Effector memory CD4-positive, alpha-beta T cell (primary cell): ENCODE results near the gene MAST2.

ENCODE experiments used
- DNase-seq, 3 donors: peaks; one replicate each; pipeline ENCODE4 v3.0.0-alpha.2; 2020
- H3K27ac ChIP-seq: 2 replicates; pipeline ENCODE4 v1.7.0; 2013; ENCODE audit warnings: mild to moderate bottlenecking, low read length, moderate library complexity; ENCODE audit not compliant: insufficient read depth, poor library complexity, severe bottlenecking
- H3K27me3 ChIP-seq: replicated peaks from 2 replicates; pipeline ENCODE4 v1.7.0; 2013; ENCODE audit warnings: mild to moderate bottlenecking, low read length; ENCODE audit not compliant: insufficient read depth, control insufficient read depth, poor library complexity, severe bottlenecking
- H3K36me3 ChIP-seq: 2 replicates; pipeline ENCODE4 v1.7.0; 2013; ENCODE audit warnings: mild to moderate bottlenecking, low read length, moderate library complexity; ENCODE audit not compliant: control insufficient read depth, insufficient read depth
- H3K4me1 ChIP-seq: 2 replicates; pipeline ENCODE4 v1.7.0; 2013; ENCODE audit warnings: low read length, mild to moderate bottlenecking; ENCODE audit not compliant: control insufficient read depth, insufficient read depth, poor library complexity, severe bottlenecking
- H3K4me3 ChIP-seq: 2 replicates; pipeline ENCODE4 v1.7.0; 2013; ENCODE audit warnings: low read length, low read depth, mild to moderate bottlenecking; ENCODE audit not compliant: insufficient read depth, poor library complexity, severe bottlenecking
- H3K9me3 ChIP-seq: 2 replicates; pipeline ENCODE4 v1.7.0; 2013; ENCODE audit warnings: mild to moderate bottlenecking, low read length, moderate library complexity; ENCODE audit not compliant: control insufficient read depth

MAST2 gene

DNA sequence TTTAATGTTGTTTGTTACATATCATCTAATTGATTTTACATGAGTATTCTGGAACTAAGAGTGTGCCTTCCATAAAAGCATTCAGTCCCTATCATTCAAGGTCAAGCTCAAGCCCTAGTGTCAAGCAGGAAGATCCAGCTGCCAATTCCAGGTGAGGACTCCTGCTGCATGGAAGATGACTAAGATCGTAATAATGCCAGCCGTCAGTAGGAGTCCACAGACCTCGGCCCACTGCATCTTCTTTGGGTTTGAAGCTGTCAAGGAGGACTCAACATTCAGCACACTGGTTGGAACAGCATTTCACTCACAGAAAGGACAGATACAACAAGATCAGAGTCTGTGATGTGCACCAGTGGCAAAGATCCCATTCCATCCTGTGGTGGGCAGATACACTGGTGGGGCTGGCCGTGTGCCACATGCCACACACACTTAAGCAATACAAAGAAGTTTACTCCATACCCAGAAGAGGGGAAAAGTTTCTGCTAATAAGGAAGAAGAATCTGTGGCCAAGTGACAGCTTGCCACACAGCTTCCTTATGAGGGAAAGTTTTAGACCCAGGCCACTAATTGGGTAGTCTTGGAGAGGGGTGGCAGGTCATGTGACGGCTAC is 168.6 kb downstream of the MAST2 start:
- Histone ChIP-seq H3K4me3 (no peak overlapping the region), H3K36me3 (no peaks in the 10 kb centered on the region), H3K27me3 (no peaks in the 10 kb centered on the region), H3K4me1 (no peaks in the 10 kb centered on the region), H3K27ac (no peak overlapping the region), H3K9me3 (no peaks in the 10 kb centered on the region)
- no peak for DNase-seq

DNA sequence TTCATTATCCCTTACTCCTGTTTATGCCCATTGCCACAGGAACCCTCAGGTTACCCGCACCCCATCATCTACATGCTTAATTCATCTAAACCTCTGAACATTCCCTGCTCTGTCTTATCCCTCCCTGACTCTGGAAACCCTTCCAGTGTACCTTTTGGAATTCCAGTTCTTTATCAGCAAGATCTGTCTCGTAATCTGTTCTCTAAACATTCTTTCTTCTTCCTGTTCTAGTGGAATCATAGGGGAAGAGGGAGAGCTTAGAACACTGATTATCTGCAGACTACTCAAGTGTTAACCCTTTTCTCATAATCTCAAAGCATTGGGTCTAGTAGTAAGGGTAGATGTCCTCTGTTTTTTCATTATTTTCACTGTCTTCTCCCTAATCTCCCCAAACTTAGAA is 169.2 kb downstream of the MAST2 start:
- Histone ChIP-seq H3K4me1 (no peaks in the 10 kb centered on the region), H3K27ac (no peak overlapping the region), H3K9me3 (no peaks in the 10 kb centered on the region), H3K36me3 (no peaks in the 10 kb centered on the region), H3K27me3 (no peaks in the 10 kb centered on the region), H3K4me3 (no peak overlapping the region)
- no peak for DNase-seq

DNA sequence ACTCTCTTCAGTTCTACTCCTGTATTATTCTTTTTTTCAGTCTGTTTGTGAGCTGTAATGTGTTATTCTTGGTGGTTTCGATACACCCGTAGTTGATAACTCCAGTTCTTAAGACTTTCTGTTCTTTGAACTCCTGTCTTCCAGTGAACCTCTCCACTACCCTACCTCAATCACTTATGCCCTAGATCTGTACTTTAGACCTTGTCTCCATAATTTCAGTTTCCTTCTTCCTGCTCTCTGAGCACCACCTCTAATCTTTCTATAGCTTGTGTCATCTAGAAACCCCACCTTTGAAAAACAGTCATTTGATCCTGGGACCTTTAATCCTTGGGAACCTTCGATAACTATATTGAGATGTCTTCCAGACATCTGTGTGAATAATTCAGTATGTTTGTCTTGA is 169.7 kb downstream of the MAST2 start:
- Histone ChIP-seq H3K9me3 (no peaks in the 10 kb centered on the region), H3K4me1 (no peaks in the 10 kb centered on the region), H3K4me3 (no peak overlapping the region), H3K36me3 (no peaks in the 10 kb centered on the region), H3K27me3 (no peaks in the 10 kb centered on the region), H3K27ac (no peak overlapping the region)
- DNase-seq: no peak

DNA sequence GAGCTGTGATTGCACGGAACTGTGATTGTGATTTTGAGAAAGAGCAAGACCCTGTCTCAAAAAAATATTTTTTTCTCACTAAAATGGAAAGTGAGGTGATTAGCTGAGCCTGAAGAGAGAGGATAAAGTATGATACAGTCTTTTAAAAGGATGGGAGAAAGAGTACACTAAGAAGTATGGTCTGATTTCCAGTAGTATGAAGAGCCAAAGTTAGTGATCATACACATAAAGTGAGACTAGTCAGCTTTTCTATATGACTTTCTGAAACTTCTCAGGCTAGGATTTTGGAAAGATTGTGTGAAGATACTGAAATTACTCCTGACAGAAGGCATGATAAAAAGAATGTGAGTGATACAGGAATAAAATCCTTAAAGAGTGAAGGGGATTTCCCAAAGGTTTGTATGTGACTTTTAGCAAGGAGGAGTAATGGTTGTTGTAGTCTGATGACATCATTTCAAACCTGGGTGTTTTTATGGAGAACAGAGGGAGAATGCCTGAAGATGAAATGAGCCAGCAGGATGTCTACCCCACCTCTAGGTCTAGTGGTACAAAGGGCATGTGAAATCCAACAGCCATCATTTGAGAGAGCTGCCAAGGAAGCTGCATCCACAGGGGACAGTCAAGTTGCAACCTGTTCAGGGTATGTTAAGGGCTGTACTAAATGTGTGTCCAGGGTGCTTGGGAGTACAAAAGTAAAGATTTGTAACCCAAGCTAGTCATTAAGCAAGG is 171.3 kb downstream of the MAST2 start:
- Histone ChIP-seq H3K4me1 (no peaks in the 10 kb centered on the region), H3K9me3 (no peaks in the 10 kb centered on the region), H3K27me3 (no peaks in the 10 kb centered on the region), H3K4me3 (no peak overlapping the region), H3K27ac (no peak overlapping the region), H3K36me3 (no peaks in the 10 kb centered on the region)
- no peak for DNase-seq

DNA sequence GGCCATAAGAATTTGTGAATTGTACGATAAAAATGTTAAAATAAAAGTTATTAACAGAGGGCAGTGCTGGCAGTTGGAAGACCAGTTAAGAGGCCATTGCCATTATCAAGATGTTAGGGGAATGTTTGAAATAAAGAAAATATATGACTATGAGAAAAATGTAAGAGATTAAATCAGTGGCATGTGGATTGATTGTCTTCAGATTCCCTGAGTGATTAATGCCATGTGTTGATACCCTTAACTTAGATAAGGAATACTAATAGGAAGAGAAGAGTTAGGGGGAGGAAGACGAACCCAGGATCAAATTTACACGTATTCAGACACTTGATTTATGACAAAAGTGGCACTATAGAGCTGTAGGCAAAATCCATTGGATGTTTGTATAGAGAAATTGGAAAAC is 173.2 kb downstream of the MAST2 start:
- DNase-seq: no peak
- no peaks in the 10 kb centered on the region for H3K27me3 ChIP-seq
- H3K4me3 ChIP-seq: no peak overlapping the region
- H3K27ac ChIP-seq: no peak overlapping the region
- no peaks in the 10 kb centered on the region for H3K9me3 ChIP-seq
- no peaks in the 10 kb centered on the region for H3K36me3 ChIP-seq
- no peaks in the 10 kb centered on the region for H3K4me1 ChIP-seq

DNA sequence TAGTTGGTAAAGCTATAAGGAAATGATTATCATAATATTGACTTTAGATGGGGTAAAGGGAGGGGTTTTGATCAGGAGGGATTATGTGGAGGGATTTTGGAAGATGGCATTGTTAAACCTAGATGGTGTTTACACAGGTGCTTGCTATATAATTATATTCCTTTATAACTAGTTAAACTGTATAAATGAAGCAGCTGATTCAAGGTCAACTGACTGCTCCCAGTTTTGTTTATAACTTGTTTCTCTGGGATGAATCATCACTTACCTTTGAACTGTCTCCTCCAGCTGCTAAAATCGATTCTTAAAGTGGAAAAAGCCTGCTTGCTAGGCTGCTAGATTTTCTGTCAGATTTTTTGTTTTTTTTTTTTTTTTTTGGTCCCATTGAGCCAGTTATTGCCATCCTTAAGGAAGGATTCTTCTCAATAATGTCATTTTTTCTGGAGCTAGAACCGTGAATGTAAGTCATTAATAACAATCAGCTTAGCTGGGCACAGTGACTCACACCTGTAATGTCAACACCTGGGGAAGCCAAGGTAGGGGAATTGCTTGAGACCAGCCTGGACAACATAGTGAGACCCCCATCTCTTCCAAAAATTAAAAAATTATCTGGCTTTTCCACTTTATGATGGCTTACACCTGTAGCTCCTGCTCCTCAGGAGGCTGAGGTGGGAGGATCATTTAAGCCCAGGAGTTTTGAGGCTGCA is 175.8 kb downstream of the MAST2 start:
- DNase-seq: no peak
- Histone ChIP-seq H3K36me3 (no peaks in the 10 kb centered on the region), H3K9me3 (no peaks in the 10 kb centered on the region), H3K4me3 (no peak overlapping the region), H3K27ac (no peak overlapping the region), H3K27me3 (no peaks in the 10 kb centered on the region), H3K4me1 (no peaks in the 10 kb centered on the region)

DNA sequence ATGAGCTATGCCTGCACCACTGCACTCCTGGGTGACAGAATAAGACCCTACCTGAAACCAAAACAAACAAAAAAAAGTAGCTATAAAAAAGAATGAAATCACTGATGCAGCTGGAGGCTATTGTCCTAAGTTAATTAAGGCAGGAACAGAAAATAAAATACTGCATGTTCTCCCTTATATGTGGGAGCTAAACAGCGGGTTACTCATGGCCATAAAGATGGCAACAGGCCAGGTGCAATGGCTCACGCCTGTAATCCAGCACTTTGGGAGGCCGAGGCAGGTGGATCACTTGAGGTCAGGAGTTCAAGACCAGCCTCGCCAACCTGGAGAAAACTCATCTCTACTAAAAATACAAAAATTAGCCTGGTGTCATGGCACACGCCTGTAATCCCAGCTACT is 176.4 kb downstream of the MAST2 start:
- Histone ChIP-seq H3K9me3 (no peaks in the 10 kb centered on the region), H3K4me1 (no peaks in the 10 kb centered on the region), H3K4me3 (no peak overlapping the region), H3K27ac (no peak overlapping the region), H3K36me3 (no peaks in the 10 kb centered on the region), H3K27me3 (no peaks in the 10 kb centered on the region)
- no peak for DNase-seq

DNA sequence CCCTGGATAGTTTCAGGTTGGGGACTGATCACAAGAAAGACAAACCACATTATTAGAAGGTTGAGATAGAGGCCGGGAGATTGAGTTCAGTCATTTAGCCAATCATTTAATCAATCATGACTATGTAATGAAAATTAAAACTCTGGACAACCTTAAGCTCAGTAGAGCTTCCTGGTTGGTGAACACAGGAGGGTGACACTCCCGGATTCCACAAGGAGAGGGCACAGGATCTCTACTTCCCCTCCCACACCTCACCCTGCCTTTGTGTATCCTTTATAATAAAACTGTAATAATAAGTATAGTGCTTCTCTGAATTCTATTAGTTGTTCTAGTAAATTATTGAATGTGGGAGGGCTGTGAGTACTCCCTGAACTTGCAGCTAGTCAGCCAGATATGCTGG is 178.9 kb downstream of the MAST2 start:
- Histone ChIP-seq H3K9me3 (no peaks in the 10 kb centered on the region), H3K4me3 (no peak overlapping the region), H3K27me3 (no peaks in the 10 kb centered on the region), H3K4me1 (no peaks in the 10 kb centered on the region), H3K27ac (no peak overlapping the region), H3K36me3 (no peaks in the 10 kb centered on the region)
- DNase-seq: no peak

DNA sequence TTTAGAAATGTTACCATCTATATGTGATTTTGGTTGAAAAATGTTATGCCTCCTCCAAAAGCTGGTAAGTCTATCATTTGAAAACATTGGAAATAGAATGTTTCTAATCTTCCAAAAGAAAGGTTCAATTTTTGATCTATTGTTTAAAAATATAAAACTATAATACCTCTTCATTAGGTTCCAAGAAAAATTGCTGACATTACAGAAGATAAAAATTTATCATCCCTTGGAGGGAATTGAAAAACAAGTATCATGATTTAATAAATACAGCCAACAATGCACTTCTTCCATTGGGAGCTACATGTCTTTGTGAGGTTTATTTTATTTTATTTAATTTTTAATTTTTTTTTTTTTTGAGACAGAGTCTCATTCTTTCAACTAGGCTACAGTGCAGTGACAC is 180.6 kb downstream of the MAST2 start:
- no peak for DNase-seq
- no peak overlapping the region for H3K4me3 ChIP-seq

DNA sequence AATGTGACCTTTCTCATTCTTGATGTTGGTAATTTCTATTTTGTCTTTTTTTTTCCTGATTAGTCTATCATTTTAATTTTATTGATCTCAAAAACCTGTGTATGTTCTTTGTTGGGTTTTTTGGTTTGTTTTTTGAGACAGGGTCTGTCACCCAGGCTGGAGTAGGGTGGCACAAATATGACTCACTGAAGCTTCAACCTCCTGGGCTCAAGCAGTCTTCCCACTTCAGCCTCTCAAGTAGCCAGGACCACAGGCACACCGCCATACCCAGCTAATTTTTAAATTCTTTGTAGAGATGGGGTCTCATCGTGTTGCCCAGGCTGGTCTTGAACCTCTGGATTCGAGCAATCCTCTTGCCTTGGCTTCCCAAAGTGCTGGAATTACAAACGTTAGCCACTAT is 183.8 kb downstream of the MAST2 start:
- no peaks in the 10 kb centered on the region for H3K36me3 ChIP-seq
- no peaks in the 10 kb centered on the region for H3K9me3 ChIP-seq
- no peak overlapping the region for H3K27ac ChIP-seq
- no peaks in the 10 kb centered on the region for H3K4me1 ChIP-seq
- no peaks in the 10 kb centered on the region for H3K27me3 ChIP-seq
- DNase-seq: no peak
- no peak overlapping the region for H3K4me3 ChIP-seq

More for the DNA sequence above, 180.6 kb downstream of the MAST2 start:
- Histone ChIP-seq H3K27ac (no peak overlapping the region), H3K27me3 (no peaks in the 10 kb centered on the region), H3K4me1 (no peaks in the 10 kb centered on the region), H3K36me3 (no peaks in the 10 kb centered on the region), H3K9me3 (no peaks in the 10 kb centered on the region)
